ENCODE data around the gene HDAC10.
A peak's percentile ranks its signal among the peaks of the same experiment; 100 is the strongest.
"Not testable (repeated sequence)": the region's sequence is repeated elsewhere in the genome, so short reads cannot be mapped to it uniquely, and the experiment has no call there.

HDAC10 gene

GRCh38 chr22:50285568-50286229 is 34.6 kb upstream of the HDAC10 start:
- DNase-seq: no peak

DNA sequence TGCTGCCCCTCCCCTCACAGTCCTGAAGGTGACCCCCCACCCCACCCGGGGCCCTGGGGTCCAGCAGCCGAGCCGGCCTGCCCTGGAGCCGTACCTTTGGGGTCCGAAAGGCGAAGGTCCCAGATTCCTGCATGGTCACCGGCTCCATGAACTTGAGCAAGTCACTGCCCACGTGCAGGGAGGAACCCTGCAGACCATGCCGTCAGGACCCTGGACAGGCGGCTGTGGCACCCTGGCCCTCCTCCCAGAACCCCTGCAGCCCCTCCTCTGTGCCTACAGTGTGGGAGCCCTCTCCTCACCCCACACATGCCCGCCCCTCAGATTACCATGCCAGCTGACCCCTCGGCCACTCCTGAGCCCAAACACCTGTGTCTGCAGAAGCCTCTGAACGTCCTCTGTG is 33.4 kb upstream of the HDAC10 start:
- no peak for DNase-seq

GRCh38 chr22:50283821-50284220 is 32.8 kb upstream of the HDAC10 start:
- DNase-seq: no peak

- no peak for DNase-seq
Measured at GRCh38 chr22:50282361-50283155, 31.5 kb upstream of the HDAC10 start.

GRCh38 chr22:50281957-50282356 is 30.9 kb upstream of the HDAC10 start:
- no peak for DNase-seq

- DNase-seq: no peak
Measured at GRCh38 chr22:50281384-50281760, 30.3 kb upstream of the HDAC10 start.

DNA sequence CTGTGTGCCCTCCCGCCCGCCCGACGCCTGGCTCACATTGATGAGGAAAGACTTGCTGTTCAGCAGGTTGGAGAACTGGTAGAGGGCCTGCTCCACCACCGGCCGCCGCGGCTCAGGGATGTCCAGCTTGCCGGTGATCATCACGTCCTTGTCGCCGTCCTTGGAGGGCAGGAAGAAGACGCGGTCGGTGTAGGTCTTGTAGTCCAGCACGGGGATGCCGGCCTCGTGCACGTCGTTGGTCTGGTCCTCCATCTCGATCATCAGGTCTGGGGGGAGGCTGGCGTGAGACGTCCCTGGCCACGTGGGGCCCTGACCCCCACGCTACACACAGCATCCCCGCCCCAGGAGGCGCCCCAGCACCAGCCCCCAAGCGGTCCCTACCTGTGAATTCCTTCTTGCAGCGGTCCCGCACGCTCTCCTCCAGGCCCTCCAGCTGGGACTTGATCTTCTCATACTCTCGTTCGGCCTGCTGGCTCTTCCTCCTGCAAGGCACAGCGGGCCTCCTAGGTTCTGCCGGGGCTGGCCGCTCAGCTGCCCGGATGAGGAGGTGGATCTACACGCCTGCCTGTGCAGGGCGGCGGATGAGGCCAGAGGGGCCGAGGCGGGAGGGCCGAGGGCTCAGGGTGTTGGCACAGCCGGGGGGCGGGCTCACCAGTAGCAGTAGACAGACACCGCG is 29.8 kb upstream of the HDAC10 start:
- no peak for DNase-seq

DNA sequence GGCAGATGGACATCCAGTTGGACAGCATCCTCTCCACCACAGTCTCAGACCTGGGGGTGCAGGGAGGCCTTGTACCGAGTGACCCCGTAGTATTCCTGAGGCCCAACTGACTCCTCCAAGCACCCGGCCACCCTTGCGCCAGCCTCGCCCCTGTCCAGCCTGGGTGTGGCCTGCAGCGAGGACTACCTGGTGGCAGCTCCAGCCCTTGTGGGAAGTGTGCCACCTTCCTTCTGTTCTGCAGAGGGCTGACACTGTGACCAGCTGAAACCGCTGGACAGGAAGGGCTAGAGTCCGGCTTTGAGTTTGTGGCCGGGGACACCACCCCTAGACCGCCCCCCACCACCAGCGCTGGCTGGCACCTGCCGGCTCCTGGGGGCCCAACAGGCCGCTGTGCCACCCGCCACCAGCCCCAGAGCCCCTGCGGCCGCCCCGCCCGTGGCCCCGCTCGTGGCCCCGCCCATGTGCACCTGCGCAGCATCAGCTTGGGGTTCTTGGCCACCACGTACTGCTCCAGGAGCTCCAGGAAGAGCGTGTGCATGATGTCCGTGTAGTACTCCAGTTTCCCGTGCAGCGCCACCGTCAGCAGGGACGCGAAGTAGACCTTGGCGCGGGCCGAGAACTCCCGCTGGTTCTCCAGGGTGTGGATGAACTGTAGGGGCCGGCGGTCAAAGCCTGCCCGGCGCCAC is 29.1 kb upstream of the HDAC10 start:
- DNase-seq: no peak

DNA sequence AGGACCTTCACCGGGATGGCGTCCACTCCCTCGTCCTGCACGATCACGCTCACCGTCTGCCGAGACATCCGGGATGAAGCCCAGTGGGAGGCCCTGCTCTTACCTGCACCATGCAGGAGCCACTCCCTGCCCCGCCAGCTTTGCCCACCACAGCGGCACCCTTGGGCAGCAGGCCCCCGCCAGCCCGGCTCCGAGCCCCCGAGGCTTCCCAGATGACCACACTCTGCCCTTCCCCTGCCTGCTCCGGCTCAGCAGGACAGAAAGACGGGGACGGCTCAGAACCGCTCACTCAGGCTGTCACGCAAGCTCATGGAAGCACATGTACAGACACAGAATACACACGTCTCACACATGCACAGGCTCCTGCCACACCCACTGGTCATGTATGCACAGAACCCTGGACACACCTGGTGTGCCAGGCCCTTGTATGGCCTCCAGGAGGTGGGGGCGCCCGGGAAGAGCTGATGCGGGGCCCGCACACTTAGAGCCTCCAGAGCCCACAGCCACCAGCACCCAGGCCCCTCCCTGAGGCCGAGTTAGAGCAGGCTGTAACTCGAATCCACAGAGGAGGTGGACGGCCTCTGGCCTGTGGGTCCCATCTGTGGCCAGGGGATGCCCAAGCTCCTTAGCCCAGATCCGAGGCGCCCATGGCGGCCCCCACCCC is 28.0 kb upstream of the HDAC10 start:
- DNase-seq: no peak

GRCh38 chr22:50278461-50278860 is 27.4 kb upstream of the HDAC10 start:
- no peak for DNase-seq

DNA sequence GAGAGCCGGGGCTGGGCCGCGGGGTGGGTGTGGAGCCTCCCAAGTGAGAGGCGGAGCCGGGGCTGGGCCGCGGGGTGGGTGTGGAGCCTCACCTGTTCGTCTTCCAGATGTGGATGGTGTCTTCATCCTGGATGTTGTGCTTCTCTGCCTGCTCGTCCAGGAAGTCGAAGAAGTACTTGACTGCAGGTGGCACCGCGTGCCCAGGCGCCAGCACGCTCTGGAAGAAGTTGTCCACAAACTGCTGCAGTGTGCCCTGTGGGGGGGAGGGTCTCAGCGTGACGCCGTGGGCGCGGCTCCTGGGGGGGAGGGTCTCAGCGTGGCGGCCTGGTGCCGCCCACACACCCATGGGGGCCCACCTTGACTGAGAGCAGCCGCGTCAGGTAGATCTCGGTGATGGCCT is 26.7 kb upstream of the HDAC10 start:
- no peak for DNase-seq

DNA sequence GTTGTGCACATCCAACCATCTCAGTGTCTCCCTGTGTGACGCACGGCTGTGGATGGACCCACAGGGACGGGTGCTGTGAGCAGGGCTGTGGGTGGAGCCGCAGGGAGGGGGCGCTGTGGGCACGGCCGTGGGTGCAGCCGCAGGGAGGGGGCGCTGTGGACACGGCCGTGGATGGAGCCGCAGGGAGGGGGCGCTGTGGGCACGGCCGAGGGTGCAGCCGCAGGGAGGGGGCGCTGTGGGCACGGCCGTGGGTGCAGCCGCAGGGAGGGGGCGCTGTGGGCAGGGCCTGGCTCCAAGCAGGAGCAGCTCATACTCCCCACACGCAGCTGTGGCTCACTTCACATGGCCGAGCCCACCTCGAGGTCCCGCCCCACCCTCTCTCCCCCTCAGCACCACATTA is 25.1 kb upstream of the HDAC10 start:
- DNase-seq: no peak

GRCh38 chr22:50275181-50276055 is 24.4 kb upstream of the HDAC10 start:
- DNase-seq: no peak

DNA sequence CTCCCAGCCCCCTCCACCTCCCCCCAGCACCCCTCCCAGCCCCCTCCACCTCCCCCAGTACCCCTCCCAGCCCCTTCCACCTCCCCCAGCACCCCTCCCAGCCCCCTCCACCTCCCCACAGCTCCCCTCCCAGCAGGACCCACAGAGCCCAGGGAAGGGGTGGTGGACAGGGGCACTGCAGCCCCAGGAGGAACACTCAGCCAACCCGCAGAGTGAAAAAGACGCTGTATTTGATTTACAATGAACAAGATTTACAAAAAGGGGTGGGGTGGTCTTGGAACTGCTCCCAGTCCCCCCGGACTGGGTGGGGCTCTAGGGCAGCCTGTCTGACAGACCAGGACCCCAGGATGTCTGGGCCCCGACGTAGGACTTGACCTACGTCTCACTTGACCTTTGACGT is 23.7 kb upstream of the HDAC10 start:
- DNase-seq: no peak

DNA sequence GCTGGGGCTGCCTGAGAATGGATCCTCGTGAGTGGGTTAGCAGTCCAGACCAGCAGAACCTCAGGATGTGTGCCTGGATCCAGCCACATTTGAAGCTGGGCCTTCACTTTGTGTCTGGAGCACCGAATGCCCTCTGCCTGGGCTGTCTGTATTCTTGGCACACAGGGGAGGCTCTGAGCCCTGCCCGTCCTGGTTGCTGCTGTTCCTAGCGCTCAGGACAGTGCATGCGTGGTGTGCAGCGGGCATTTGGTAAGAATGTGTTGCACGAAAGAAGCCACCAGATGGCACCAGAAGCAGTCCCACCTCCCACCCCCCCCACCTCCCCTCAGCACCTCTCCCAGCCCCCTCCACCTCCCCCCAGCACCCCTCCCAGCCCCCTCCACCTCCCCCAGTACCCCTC is 23.2 kb upstream of the HDAC10 start:
- DNase-seq: no peak

DNA sequence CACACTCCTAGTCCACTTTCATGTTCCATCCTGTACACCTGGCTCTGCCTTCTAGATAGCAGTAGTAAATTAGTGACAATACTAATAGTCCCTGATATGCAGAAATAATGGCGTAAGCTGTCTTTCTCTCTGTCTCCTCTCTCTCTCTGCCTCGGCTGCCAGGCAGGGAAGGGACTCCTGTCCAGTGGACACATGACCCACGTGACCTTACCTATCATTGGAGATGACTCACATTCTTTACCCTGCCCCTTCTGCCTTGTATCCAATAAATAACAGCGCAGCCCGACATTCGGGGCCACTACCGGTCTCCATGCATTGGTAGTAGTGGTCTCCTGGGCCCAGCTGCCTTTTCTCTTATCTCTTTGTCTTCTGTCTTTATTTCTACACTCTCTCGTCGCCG is 22.7 kb upstream of the HDAC10 start:
- DNase-seq: not testable (repeated sequence)

- not testable (repeated sequence) for DNase-seq
Measured at GRCh38 chr22:50273352-50273751, 22.3 kb upstream of the HDAC10 start.

DNA sequence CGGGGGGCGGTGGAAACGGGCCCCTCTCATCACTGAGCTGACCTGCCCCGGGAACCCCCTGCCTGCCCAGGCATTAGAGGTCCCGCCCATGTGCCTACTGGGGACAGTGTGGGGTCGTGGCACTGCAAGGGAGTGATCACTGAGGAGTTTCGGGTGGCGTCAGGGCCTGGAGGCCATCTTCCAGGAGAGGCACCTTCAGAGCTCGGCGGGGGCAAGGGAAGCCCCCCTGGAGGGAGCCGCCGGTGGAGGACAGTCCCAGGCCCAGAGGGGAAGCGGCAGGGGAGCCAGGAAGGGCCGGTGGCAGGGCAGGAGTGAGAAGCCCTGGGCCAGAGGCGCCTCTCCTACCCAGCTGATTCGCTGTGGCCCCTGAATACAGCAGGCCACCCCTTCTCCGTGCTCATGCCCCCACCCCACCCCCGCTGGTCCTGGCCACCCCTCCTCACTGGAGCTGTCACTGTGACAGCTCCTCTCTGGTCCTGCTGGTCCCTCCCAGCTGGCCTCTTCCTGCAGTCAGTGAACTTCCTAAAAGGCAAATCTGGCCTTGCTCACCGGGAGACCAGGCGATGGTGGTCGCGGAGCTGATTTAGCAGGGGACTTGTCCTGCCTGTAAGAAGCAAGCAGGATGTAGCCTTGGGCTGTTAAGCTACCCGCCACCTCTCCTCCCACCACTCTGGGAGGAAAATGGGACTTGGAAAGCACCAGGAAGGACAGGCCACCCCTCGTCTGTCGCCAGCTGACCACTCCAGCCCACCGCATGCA is 21.2 kb upstream of the HDAC10 start:
- DNase-seq: no peak

DNA sequence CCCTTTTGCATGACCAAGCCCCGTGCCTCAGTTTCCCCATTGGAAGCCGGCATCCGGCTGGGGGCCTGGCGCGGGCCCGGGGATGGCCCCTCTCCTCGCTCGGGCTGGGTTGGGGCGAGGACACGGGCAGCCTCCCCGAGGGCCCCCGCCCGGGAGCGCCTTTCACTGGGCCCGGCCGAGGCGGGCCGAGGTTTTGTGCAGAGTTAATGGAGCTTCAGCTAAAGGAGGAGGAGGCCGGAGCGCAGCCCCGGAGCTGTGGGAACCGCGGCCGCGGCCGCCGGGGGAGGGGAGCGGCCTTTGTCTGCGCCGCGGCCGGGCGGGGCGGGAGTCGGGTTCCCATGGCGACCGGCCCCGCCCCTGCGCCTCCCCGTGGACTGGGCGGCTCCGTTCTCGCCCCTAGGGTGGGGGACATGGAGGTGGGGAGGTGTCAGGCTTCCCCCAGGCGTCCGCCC is 20.5 kb upstream of the HDAC10 start:
- DNase-seq: peak; percentile 73

DNA sequence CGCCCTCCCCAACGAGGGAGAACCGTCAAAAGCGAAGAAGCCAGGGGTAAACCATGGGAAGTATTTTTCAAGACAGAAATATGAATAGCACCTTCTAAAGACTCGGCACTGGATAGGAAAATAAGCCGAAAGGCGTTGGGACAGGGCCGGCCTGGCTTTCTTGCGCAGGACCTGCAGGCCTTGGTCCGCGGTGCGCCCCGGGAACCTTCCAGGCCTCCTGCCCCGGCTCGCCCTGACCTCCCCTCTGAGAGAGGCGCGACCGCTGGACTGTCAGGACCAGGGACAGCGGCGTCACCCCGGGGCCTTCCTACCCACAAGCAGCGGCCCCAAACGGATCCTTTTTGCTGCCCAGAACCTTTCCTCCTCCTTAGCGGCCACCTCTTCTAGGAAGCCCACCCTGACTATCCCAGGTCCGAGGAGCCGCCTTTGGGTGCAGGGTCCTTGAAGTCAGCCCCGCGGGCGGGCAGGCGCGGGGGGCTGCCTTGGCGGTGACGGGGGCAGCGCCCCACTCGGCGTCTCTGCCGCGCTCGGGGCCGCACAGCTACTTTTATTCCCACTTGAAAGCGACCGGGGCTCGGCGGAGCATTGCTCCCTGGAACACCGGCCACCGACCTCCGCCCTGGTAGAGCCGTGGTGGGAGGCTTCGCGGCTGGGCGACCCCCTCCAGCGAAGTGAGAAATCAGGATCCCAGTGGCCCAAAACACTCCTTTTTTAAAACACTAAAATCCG is 19.8 kb upstream of the HDAC10 start:
- DNase-seq: peak; percentile 80
